HepG2 (cell line): ENCODE results near the gene SMYD4. TPM values are rescaled to one million over a fixed set of nuclear protein-coding genes. Genes with fewer than 3 reads are reported as not detected.

Experiments
- ATF5 ChIP-seq: sonication (generic); formaldehyde crosslinking; IDR thresholded peaks from 2 replicates; pipeline ENCODE4 v1.4.0; 2020; ENCODE audit warnings: mild to moderate bottlenecking, low read depth, missing genetic modification reagents
- ATF7-NPFF ChIP-seq: sonication (generic); formaldehyde crosslinking; IDR thresholded peaks from 2 replicates; pipeline ENCODE4 v1.8.1; 2023; ENCODE audit warnings: mild to moderate bottlenecking, low read depth, missing genetic modification reagents, moderate library complexity
- DNMT1 ChIP-seq: sonication (generic); formaldehyde crosslinking; IDR thresholded peaks from 2 replicates; pipeline ENCODE4 v1.5.1; 2020; ENCODE audit warnings: mild to moderate bottlenecking, missing genetic modification reagents
- DRAP1 ChIP-seq: IDR thresholded peaks from 2 replicates; pipeline ENCODE4 v1.6.1; 2016; ENCODE audit warnings: missing genetic modification reagents, missing compliant biosample characterization
- ERF ChIP-seq: IDR thresholded peaks from 2 replicates; pipeline ENCODE4 v1.6.1; 2018; ENCODE audit warnings: missing biosample characterization, missing genetic modification reagents
- FOXK1 ChIP-seq: sonication (generic); formaldehyde crosslinking; IDR thresholded peaks from 2 replicates; pipeline ENCODE4 v1.4.0; 2020; ENCODE audit warnings: low read depth, missing genetic modification reagents, borderline replicate concordance
- NAIF1 ChIP-seq: sonication (generic); formaldehyde crosslinking; IDR thresholded peaks from 2 replicates; pipeline ENCODE4 v1.5.0; 2020; ENCODE audit warnings: mild to moderate bottlenecking, missing genetic modification reagents, borderline replicate concordance
- NKX3-1 ChIP-seq: sonication (generic); formaldehyde crosslinking; IDR thresholded peaks from 2 replicates; pipeline ENCODE4 v1.5.0; 2020; ENCODE audit warnings: missing genetic modification reagents
- NR2C2 ChIP-seq: sonication (generic); formaldehyde crosslinking; IDR thresholded peaks from 2 replicates; pipeline ENCODE4 v1.4.0; 2020; ENCODE audit warnings: missing genetic modification reagents, mild to moderate bottlenecking, moderate library complexity, borderline replicate concordance
- PCBP2 ChIP-seq: fragments of 200-400 bp; formaldehyde crosslinking; optimal IDR thresholded peaks from 2 replicates; pipeline ENCODE3; 2018; ENCODE audit warnings: low read length, low read depth; ENCODE audit not compliant: poor library complexity, severe bottlenecking
- POLR2A ChIP-seq, 2 experiments: IDR thresholded peaks; 2 replicates each; pipeline ENCODE4 v1.6.1; 2011; ENCODE audit warnings: low read depth in 2 of 2, low read length in 2 of 2, mild to moderate bottlenecking in 1 of 2, moderate library complexity in 1 of 2; ENCODE audit not compliant: insufficient read depth in 1 of 2
- THAP11 ChIP-seq: IDR thresholded peaks from 2 replicates; pipeline ENCODE4 v1.6.1; 2016; ENCODE audit warnings: missing biosample characterization, missing genetic modification reagents
- TRIM24 ChIP-seq: sonication (generic); formaldehyde crosslinking; IDR thresholded peaks from 2 replicates; pipeline ENCODE4 v1.8.0; 2022; ENCODE audit warnings: mild to moderate bottlenecking, missing genetic modification reagents
- TSC22D2 ChIP-seq: sonication (generic); formaldehyde crosslinking; IDR thresholded peaks from 2 replicates; pipeline ENCODE4 v1.5.1; 2020; ENCODE audit warnings: missing genetic modification reagents, mild to moderate bottlenecking, borderline replicate concordance
- ZBTB7B ChIP-seq: sonication (generic); formaldehyde crosslinking; IDR thresholded peaks from 2 replicates; pipeline ENCODE4 v1.4.0; 2020; ENCODE audit warnings: missing genetic modification reagents
- ZNF10 ChIP-seq: sonication (generic); formaldehyde crosslinking; IDR thresholded peaks from 2 replicates; pipeline ENCODE4 v1.4.0; 2020; ENCODE audit warnings: mild to moderate bottlenecking, low read depth, missing genetic modification reagents, borderline replicate concordance
- ZNF136 ChIP-seq: sonication (generic); formaldehyde crosslinking; IDR thresholded peaks from 2 replicates; pipeline ENCODE4 v1.8.1; 2022; ENCODE audit warnings: low read depth, mild to moderate bottlenecking, moderate library complexity, missing genetic modification reagents
- ZNF253 ChIP-seq: sonication (generic); formaldehyde crosslinking; IDR thresholded peaks from 2 replicates; pipeline ENCODE4 v1.8.0; 2022; ENCODE audit warnings: mild to moderate bottlenecking, missing genetic modification reagents, borderline replicate concordance
- ZNF343 ChIP-seq: sonication (generic); formaldehyde crosslinking; IDR thresholded peaks from 2 replicates; pipeline ENCODE4 v1.4.0; 2020; ENCODE audit warnings: mild to moderate bottlenecking, missing genetic modification reagents
- ZNF383 ChIP-seq: sonication (generic); formaldehyde crosslinking; IDR thresholded peaks from 2 replicates; pipeline ENCODE4 v1.4.0; 2020; ENCODE audit warnings: missing genetic modification reagents, mild to moderate bottlenecking, borderline replicate concordance
- ZNF629 ChIP-seq: sonication (generic); formaldehyde crosslinking; conservative IDR thresholded peaks from 2 replicates; pipeline ENCODE4 v1.5.0; 2020; ENCODE audit warnings: missing genetic modification reagents
- ZNF878 ChIP-seq: sonication (generic); formaldehyde crosslinking; IDR thresholded peaks from 2 replicates; pipeline ENCODE4 v1.8.1; 2023; ENCODE audit warnings: mild to moderate bottlenecking, missing genetic modification reagents, moderate library complexity
- ZNF891 ChIP-seq: sonication (generic); formaldehyde crosslinking; IDR thresholded peaks from 2 replicates; pipeline ENCODE4 v1.5.0; 2020; ENCODE audit warnings: mild to moderate bottlenecking, missing genetic modification reagents
- polyA plus RNA-seq, 8 experiments: library from polyadenylated mRNA; depleted of rRNA in 3 of 8; stranded (reverse) in 7 of 8; unstranded in 1 of 8; fragments of >200 nt; fragmentation: Illumina TruSeq in 4 of 8; extraction: Trizol in 4 of 8; gene quantifications; 2 replicates each; pipeline versions ENCODE4 v1.2.1 to v1.2.3, GENCODE V29; 2011 to 2016; ENCODE audit warnings: low read depth in 4 of 8, missing spikeins in 1 of 8, mixed read lengths in 1 of 8; ENCODE audit not compliant: insufficient read depth in 1 of 8
- total RNA-seq, 5 experiments: library from RNA; depleted of rRNA; stranded (reverse); fragments of >200 nt; fragmentation: Illumina TruSeq; extraction: Trizol; gene quantifications; 2 replicates each; pipeline ENCODE4 v1.2.3, GENCODE V29; 2016; ENCODE audit warnings: low read depth in 1 of 5
- TF ChIP-seq, protein P1 (sequence below), 2 experiments: sonication (generic) in 1 of 2; formaldehyde crosslinking in 1 of 2; IDR thresholded peaks; 2 replicates each; pipeline versions ENCODE4 v1.4.0 to v1.6.1; 2018 to 2020; ENCODE audit warnings: missing genetic modification reagents in 2 of 2, borderline replicate concordance in 1 of 2, low read depth in 1 of 2, mild to moderate bottlenecking in 1 of 2, missing biosample characterization in 1 of 2

SMYD4 gene
- total and polyA plus RNA-seq, 2 of the 13 experiments (the other 11 are each of a cell fraction or from before 2014, with no cell fraction given), result 7.4 to 11.3 TPM

DNA sequence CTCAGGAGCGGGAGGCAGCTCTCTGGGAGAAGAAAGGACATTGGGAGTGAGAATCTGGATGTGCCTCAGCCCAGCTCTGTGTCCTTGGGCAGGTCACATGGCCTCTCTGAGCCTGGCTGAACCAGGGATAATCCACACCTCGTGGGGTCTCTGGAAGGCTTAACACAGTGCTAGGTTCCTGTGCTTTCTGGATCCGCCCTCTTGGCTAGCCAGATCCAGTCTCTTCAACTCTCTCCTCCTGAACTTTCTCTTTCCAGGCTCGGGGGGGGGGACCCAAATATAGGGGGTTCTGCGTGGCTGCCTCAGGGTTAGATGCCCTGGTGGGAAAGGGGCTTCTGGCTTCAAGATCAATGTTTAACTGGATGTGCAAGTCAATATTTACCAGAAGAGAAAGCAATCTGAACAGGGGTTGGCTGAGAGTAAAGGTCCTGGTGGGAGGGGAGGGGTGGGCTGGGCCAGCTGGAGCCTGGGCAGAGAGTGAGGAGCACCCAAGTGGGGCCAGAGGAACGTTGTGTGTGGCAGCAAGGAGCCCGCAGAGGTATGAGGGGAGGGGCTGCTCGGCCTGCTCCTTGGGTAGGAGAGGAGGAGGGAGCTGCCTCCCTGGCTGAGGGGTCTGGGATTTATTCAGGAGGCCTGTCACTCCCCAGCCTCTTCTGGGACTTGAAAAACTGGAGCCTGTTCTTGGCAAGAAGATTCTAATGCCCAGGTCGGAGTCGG, 87.2 kb downstream of the SMYD4 start, which contains the start of gene SERPINF2 (continued):
- TF ChIP-seq ZNF343 (no peak), PCBP2 (no peak), NR2C2 (peak; percentile 46; the same call in 1 of the 2 replicates), FOXK1 (peak; percentile 62; the same call in 1 of the 2 replicates), ZNF891 (CRISPR knock-in tag) (peak; percentile 23; the same call in 1 of the 2 replicates), ZNF10 (CRISPR knock-in tag) (no peak), TRIM24 (CRISPR knock-in tag) (no peak), ZNF878 (CRISPR knock-in tag) (0 out of 2 replicates have a peak, but pooled peaks have one; percentile 18), ZNF136 (CRISPR knock-in tag) (0 out of 2 replicates have a peak, but pooled peaks have one; percentile 32), THAP11 (0 out of 2 replicates have a peak, but pooled peaks have one; percentile 29), ZNF383 (CRISPR knock-in tag) (no peak), DRAP1 (peak; percentile 84), TSC22D2 (CRISPR knock-in tag) (no peak), DNMT1 (no peak), ATF7-NPFF (CRISPR knock-in tag) (peak; percentile 65; the same call in 1 of the 2 replicates), ZNF629 (peak; percentile 50; the same call in 1 of the 2 replicates), ATF5 (no peak), ERF (CRISPR knock-in tag) (peak; percentile 85), NKX3-1 (CRISPR knock-in tag) (0 out of 2 replicates have a peak, but pooled peaks have one; percentile 34), ZNF253 (no peak), POLR2A (IDR thresholded peaks at IDR 0.05; ENCODE audit: insufficient read depth in 1 of 2, low read depth in 2 of 2, low read length in 2 of 2) (peak; percentile 61 to 98), NAIF1 (no peak), ZBTB7B (CRISPR knock-in tag) (peak; percentile 96)
- TF ChIP-seq, protein P1, sequence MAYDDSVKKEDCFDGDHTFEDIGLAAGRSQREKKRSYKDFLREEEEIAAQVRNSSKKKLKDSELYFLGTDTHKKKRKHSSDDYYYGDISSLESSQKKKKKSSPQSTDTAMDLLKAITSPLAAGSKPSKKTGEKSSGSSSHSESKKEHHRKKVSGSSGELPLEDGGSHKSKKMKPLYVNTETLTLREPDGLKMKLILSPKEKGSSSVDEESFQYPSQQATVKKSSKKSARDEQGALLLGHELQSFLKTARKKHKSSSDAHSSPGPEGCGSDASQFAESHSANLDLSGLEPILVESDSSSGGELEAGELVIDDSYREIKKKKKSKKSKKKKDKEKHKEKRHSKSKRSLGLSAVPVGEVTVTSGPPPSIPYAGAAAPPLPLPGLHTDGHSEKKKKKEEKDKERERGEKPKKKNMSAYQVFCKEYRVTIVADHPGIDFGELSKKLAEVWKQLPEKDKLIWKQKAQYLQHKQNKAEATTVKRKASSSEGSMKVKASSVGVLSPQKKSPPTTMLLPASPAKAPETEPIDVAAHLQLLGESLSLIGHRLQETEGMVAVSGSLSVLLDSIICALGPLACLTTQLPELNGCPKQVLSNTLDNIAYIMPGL (CRISPR knock-in tag; IDR thresholded peaks at IDR 0.05; ENCODE audit: borderline replicate concordance in 1 of 2, low read depth in 1 of 2), result peak in 1 of 2 experiments; percentile 55; a peak in 2 of 4 replicates
